H1 (cell line): ENCODE results near the gene SMARCA1. TPM values are rescaled to one million over a fixed set of nuclear protein-coding genes. Genes with fewer than 3 reads are reported as not detected.

ENCODE experiments used
- CTCF ChIA-PET: fragments of 300-600 bp; sonication (Branson Sonifier 250); formaldehyde crosslinking; loops from one replicate; lab custom pipeline; 2021; ENCODE audit not compliant: partially characterized antibody; lab: Charles Lee
- POLR2A ChIA-PET: fragments of 300-600 bp; sonication (Branson Sonifier 250); formaldehyde crosslinking; loops from one replicate; lab custom pipeline; 2021; ENCODE audit warnings: inconsistent platforms; ENCODE audit not compliant: partially characterized antibody; lab: Charles Lee
- DNase-seq, 2 experiments: peaks; one replicate each; pipeline versions ENCODE4 v3.0.0 to v3.0.0-alpha.2; 2010 to 2022; ENCODE audit warnings: low spot score in 2 of 2, low read depth in 1 of 2, mixed read lengths in 1 of 2
- FAIRE-seq: peaks from 2 replicates; lab custom pipeline; 2011; peaks lifted over from hg19 to GRCh38; lab: Jason Lieb, UNC
- H2AFZ ChIP-seq: 2 replicates; pipeline ENCODE4 v1.8.1; 2012; ENCODE audit warnings: low read length, inconsistent platforms
- H2AK5ac ChIP-seq: 2 replicates; pipeline ENCODE4 v1.6.1; 2013; ENCODE audit warnings: low read depth, low read length
- H2BK120ac ChIP-seq: replicated peaks from 2 replicates; pipeline ENCODE3; 2013; ENCODE audit warnings: low read depth, low read length, inconsistent platforms
- H2BK12ac ChIP-seq: 2 replicates; pipeline ENCODE4 v1.6.1; 2013; ENCODE audit warnings: low read depth, low read length
- H2BK15ac ChIP-seq: 2 replicates; pipeline ENCODE4 v1.6.1; 2013; ENCODE audit warnings: low read length
- H2BK20ac ChIP-seq: 2 replicates; pipeline ENCODE4 v1.6.1; 2013; ENCODE audit warnings: low read length
- H2BK5ac ChIP-seq: 2 replicates; pipeline ENCODE4 v1.6.1; 2013; ENCODE audit warnings: low read depth, low read length
- H3K14ac ChIP-seq: 2 replicates; pipeline ENCODE4 v1.6.1; 2013; ENCODE audit warnings: inconsistent platforms; ENCODE audit not compliant: insufficient read length
- H3K18ac ChIP-seq: 2 replicates; pipeline ENCODE4 v1.6.1; 2013; ENCODE audit warnings: low read length; ENCODE audit errors: extremely low read depth
- H3K23ac ChIP-seq: 2 replicates; pipeline ENCODE4 v1.6.1; 2013; ENCODE audit warnings: inconsistent platforms; ENCODE audit not compliant: insufficient read length
- H3K23me2 ChIP-seq: 2 replicates; pipeline ENCODE4 v1.6.1; 2013; ENCODE audit warnings: low read depth, low read length
- H3K27ac ChIP-seq: 2 replicates; pipeline ENCODE4 v1.6.1; 2011; ENCODE audit warnings: low read depth, low read length, inconsistent platforms
- H3K27me3 ChIP-seq, 4 experiments: replicated peaks in 1 of 4; 1 replicate in 1 of 4; 2 replicates in 3 of 4; pipeline versions ENCODE4 v1.6.1 to v1.8.1; 2011 to 2013; ENCODE audit warnings: low read length in 3 of 4, mild to moderate bottlenecking in 3 of 4, inconsistent platforms in 2 of 4, mixed read lengths in 2 of 4, moderate library complexity in 1 of 4; ENCODE audit not compliant: control insufficient read depth in 3 of 4, insufficient read depth in 3 of 4; ENCODE audit errors: extremely low read depth in 1 of 4
- H3K36me3 ChIP-seq, 4 experiments: 2 replicates each; pipeline versions ENCODE4 v1.6.1 to v1.8.1; 2011 to 2013; ENCODE audit warnings: mild to moderate bottlenecking in 4 of 4, low read length in 3 of 4, moderate library complexity in 2 of 4, control low read depth in 1 of 4, inconsistent platforms in 1 of 4; ENCODE audit not compliant: insufficient read depth in 4 of 4, control insufficient read depth in 2 of 4
- H3K4ac ChIP-seq: replicated peaks from 2 replicates; pipeline ENCODE3; 2013; ENCODE audit warnings: low read length, low read depth, mixed read lengths, inconsistent platforms; ENCODE audit not compliant: insufficient read length
- H3K4me1 ChIP-seq, 4 experiments: replicated peaks in 1 of 4; 1 replicate in 1 of 4; 2 replicates in 3 of 4; pipeline versions ENCODE4 v1.6.1 to v1.8.1; 2011 to 2013; ENCODE audit warnings: low read length in 3 of 4, inconsistent platforms in 2 of 4, mixed read lengths in 1 of 4; ENCODE audit not compliant: insufficient read depth in 4 of 4, control insufficient read depth in 3 of 4
- H3K4me2 ChIP-seq, 2 experiments: 2 replicates each; pipeline versions ENCODE4 v1.6.1 to v1.8.1; 2011 to 2013; ENCODE audit warnings: low read depth in 2 of 2, low read length in 2 of 2, control low read depth in 1 of 2, inconsistent platforms in 1 of 2, mild to moderate bottlenecking in 1 of 2; ENCODE audit not compliant: insufficient read depth in 1 of 2
- H3K4me3 ChIP-seq, 4 experiments: fragments of 200-600, 300-600 bp in 1 of 4; sonication (generic), shearing (Covaris generic), sonication (Bioruptor Twin) in 1 of 4; 2 replicates each; pipeline versions ENCODE4 v1.5.1 to v1.8.1; 2011 to 2016; ENCODE audit warnings: low read length in 4 of 4, low read depth in 3 of 4, control low read depth in 2 of 4, inconsistent platforms in 2 of 4, mild to moderate bottlenecking in 2 of 4, mixed read lengths in 1 of 4, moderate library complexity in 1 of 4; ENCODE audit not compliant: insufficient read depth in 2 of 4; ENCODE audit errors: extremely low read depth in 1 of 4
- H3K56ac ChIP-seq: replicated peaks from 2 replicates; pipeline ENCODE3; 2013; ENCODE audit warnings: low read depth, mild to moderate bottlenecking, mixed read lengths, low read length, inconsistent platforms; ENCODE audit not compliant: insufficient read length
- H3K79me1 ChIP-seq: 2 replicates; pipeline ENCODE4 v1.6.1; 2013; ENCODE audit warnings: low read depth, low read length, control low read depth
- H3K79me2 ChIP-seq, 2 experiments: 2 replicates each; pipeline versions ENCODE4 v1.6.1 to v1.8.1; 2012 to 2013; ENCODE audit warnings: low read length in 2 of 2, mild to moderate bottlenecking in 2 of 2, inconsistent platforms in 1 of 2; ENCODE audit not compliant: insufficient read depth in 2 of 2, control insufficient read depth in 1 of 2
- H3K9ac ChIP-seq, 4 experiments: replicated peaks in 1 of 4; 1 replicate in 1 of 4; 2 replicates in 3 of 4; pipeline versions ENCODE4 v1.6.1 to v1.8.1; 2011 to 2013; ENCODE audit warnings: low read depth in 3 of 4, low read length in 3 of 4, control low read depth in 2 of 4, mild to moderate bottlenecking in 2 of 4, moderate library complexity in 2 of 4, inconsistent platforms in 1 of 4; ENCODE audit errors: extremely low read depth in 1 of 4
- H3K9me3 ChIP-seq, 2 experiments: 2 replicates each; pipeline versions ENCODE4 v1.6.1 to v1.8.1; 2012 to 2013; ENCODE audit warnings: mild to moderate bottlenecking in 2 of 2, moderate library complexity in 2 of 2, control low read depth in 1 of 2, inconsistent platforms in 1 of 2, low read depth in 1 of 2, low read length in 1 of 2, mixed read lengths in 1 of 2; ENCODE audit not compliant: insufficient read depth in 2 of 2
- H4K20me1 ChIP-seq, 2 experiments: replicated peaks in 1 of 2; 2 replicates each; pipeline versions ENCODE3 to v1.8.1; 2011 to 2013; ENCODE audit warnings: inconsistent platforms in 2 of 2, low read length in 2 of 2, mild to moderate bottlenecking in 1 of 2; ENCODE audit not compliant: insufficient read depth in 2 of 2, control insufficient read depth in 1 of 2
- H4K5ac ChIP-seq: 2 replicates; pipeline ENCODE4 v1.6.1; 2013; ENCODE audit warnings: low read length, low read depth, mixed read lengths, inconsistent platforms; ENCODE audit not compliant: insufficient read length
- H4K8ac ChIP-seq: 2 replicates; pipeline ENCODE4 v1.8.0; 2013; ENCODE audit warnings: mild to moderate bottlenecking, moderate library complexity, low read length, inconsistent platforms; ENCODE audit not compliant: insufficient read depth; ENCODE audit errors: extremely low read depth
- H4K91ac ChIP-seq: replicated peaks from 2 replicates; pipeline ENCODE3; 2013; ENCODE audit warnings: low read length, mixed read lengths, inconsistent platforms; ENCODE audit not compliant: insufficient read length
- EP300 ChIP-seq, 2 experiments: IDR thresholded peaks; 1 replicate in 1 of 2; 2 replicates in 1 of 2; pipeline ENCODE4 v1.6.1; 2011 to 2012; ENCODE audit warnings: low read depth in 2 of 2, low read length in 2 of 2, mild to moderate bottlenecking in 2 of 2, borderline replicate concordance in 1 of 2, inconsistent platforms in 1 of 2, moderate library complexity in 1 of 2
- HDAC6 ChIP-seq: IDR thresholded peaks from one replicate; pipeline ENCODE4 v1.7.1; 2012; ENCODE audit warnings: low read depth, mild to moderate bottlenecking, inconsistent platforms, low read length, moderate library complexity
- NANOG ChIP-seq: IDR thresholded peaks from 2 replicates; pipeline ENCODE4 v1.6.1; 2011; ENCODE audit warnings: low read length, low read depth, mild to moderate bottlenecking, inconsistent platforms; ENCODE audit not compliant: insufficient read depth, poor library complexity, severe bottlenecking
- POU5F1 ChIP-seq: IDR thresholded peaks from 2 replicates; pipeline ENCODE4 v1.6.1; 2011; ENCODE audit warnings: low read depth, mild to moderate bottlenecking, low read length, moderate library complexity
- RBBP5 ChIP-seq: IDR thresholded peaks from 2 replicates; pipeline ENCODE4 v1.7.1; 2012; ENCODE audit warnings: low read depth, mild to moderate bottlenecking, inconsistent platforms, low read length, moderate library complexity, borderline replicate concordance
- TEAD4 ChIP-seq: IDR thresholded peaks from 2 replicates; pipeline ENCODE4 v1.6.1; 2012; ENCODE audit warnings: low read depth, low read length, inconsistent platforms, mixed read lengths
- polyA plus RNA-seq, 7 experiments: library from polyadenylated mRNA; depleted of rRNA in 3 of 7; stranded (reverse) in 5 of 7; unstranded in 2 of 7; fragments of >200 nt in 5 of 7; fragments of 200-250 nt in 2 of 7; gene quantifications; 1 replicate in 5 of 7; 2 replicates in 1 of 7; 4 replicates in 1 of 7; pipeline versions ENCODE4 v1.2.1 to v1.2.3, GENCODE V29; 2011 to 2013; ENCODE audit warnings: missing spikeins in 2 of 7, mixed read lengths in 2 of 7
- total RNA-seq: library from RNA; stranded (reverse); fragmentation: NEBNext Ultra II Directional; extraction: Animal tissue kit (Norgen Biotek cat#: 25700); gene quantifications from 2 replicates; pipeline ENCODE4 v1.2.1, GENCODE V29; 2021
- TF ChIP-seq, protein P1 (sequence below): IDR thresholded peaks from 2 replicates; pipeline ENCODE4 v1.6.1; 2011; ENCODE audit warnings: low read depth, mild to moderate bottlenecking, low read length; ENCODE audit not compliant: insufficient read depth

SMARCA1 gene
- total and polyA plus RNA-seq, 2 of the 8 experiments (the other 6 are each of a cell fraction or from before 2014, with no cell fraction given): 13.1 to 54.4 TPM

DNA sequence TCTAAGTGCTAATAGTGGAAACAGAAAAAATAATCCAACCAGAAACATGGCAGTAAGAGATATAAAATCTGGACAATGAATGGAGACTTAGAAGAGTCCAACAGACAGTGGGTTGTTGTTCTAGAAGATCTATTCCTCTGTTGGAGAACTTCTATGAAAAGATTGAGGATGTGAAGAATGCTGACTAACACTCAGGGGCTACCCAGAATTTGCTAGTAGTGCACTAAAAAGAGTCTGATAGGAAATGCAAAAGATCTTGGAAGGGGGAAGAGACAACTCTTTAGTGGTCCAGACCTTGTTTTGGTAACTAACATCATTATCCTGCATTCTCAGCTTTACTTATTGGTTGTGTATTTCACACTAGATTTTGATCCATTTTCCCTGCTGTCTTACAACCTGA is 77.9 kb downstream of the SMARCA1 start:
- ChIA-PET POLR2A (no interaction called here), CTCF (no interaction called here)
- no peak overlapping the region for H2BK120ac ChIP-seq
- no peaks in the 10 kb centered on the region for H3K4me1 ChIP-seq
- H3K4me3 ChIP-seq: no peak overlapping the region
- H3K23ac ChIP-seq: no peak overlapping the region
- no peak overlapping the region for H4K91ac ChIP-seq
- H2AK5ac ChIP-seq: no peak overlapping the region
- no peak overlapping the region for H2AFZ ChIP-seq
- H4K5ac ChIP-seq: no peak overlapping the region
- no peaks in the 10 kb centered on the region for H3K27me3 ChIP-seq
- DNase-seq: no peak
- peaks cover 0 to 4% (median 0%) of the 10 kb centered on the region in 4 experiments; a peak in 5 of 8 replicates for H3K36me3 ChIP-seq
- H3K79me1 ChIP-seq: no peaks in the 10 kb centered on the region
- H2BK12ac ChIP-seq: no peak overlapping the region
- H3K27ac ChIP-seq: no peak overlapping the region
- H3K18ac ChIP-seq: no peak overlapping the region
- no peak overlapping the region for H3K4me2 ChIP-seq
- H2BK20ac ChIP-seq: no peak overlapping the region
- no peak overlapping the region for H3K9ac ChIP-seq
- peaks cover 0 to 3% of the 10 kb centered on the region in 2 experiments for H4K20me1 ChIP-seq
- no peak overlapping the region for H3K14ac ChIP-seq
- no peak for FAIRE-seq
- H4K8ac ChIP-seq: no peak overlapping the region
- no peak overlapping the region for H2BK5ac ChIP-seq
- H3K4ac ChIP-seq: no peak overlapping the region
- no peak overlapping the region for H2BK15ac ChIP-seq
- no peaks in the 10 kb centered on the region for H3K23me2 ChIP-seq
- no peaks in the 10 kb centered on the region for H3K79me2 ChIP-seq
- no peak overlapping the region for H3K56ac ChIP-seq
- H3K9me3 ChIP-seq: no peaks in the 10 kb centered on the region
- TF ChIP-seq POU5F1 (no peak), NANOG (no peak), HDAC6 (no peak), RBBP5 (no peak), EP300 (IDR thresholded peaks at IDR 0.05; ENCODE audit: borderline replicate concordance in 1 of 2, low read depth in 2 of 2, low read length in 2 of 2) (no peak), TEAD4 (no peak)
- TF ChIP-seq, protein P1, sequence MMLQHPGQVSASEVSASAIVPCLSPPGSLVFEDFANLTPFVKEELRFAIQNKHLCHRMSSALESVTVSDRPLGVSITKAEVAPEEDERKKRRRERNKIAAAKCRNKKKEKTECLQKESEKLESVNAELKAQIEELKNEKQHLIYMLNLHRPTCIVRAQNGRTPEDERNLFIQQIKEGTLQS: no peak
